H9 (cell line): ENCODE results near the gene ST6GAL1. TPM values are rescaled to one million over a fixed set of nuclear protein-coding genes. Genes with fewer than 3 reads are reported as not detected.

Source experiments
- DNase-seq: peaks from one replicate; pipeline ENCODE4 v3.0.0-alpha.2; 2017
- H2AFZ ChIP-seq: one replicate; pipeline ENCODE4 v1.6.1; 2013; ENCODE audit warnings: mild to moderate bottlenecking, low read length, control low read depth, moderate library complexity
- H2AK5ac ChIP-seq: 2 replicates; pipeline ENCODE4 v1.6.1; 2013; ENCODE audit warnings: low read length, control low read depth, mixed read lengths; ENCODE audit not compliant: insufficient read length
- H2BK120ac ChIP-seq: one replicate; pipeline ENCODE4 v1.6.1; 2013; ENCODE audit warnings: low read depth, mild to moderate bottlenecking, low read length, control low read depth, inconsistent platforms; ENCODE audit not compliant: poor library complexity, severe bottlenecking
- H2BK12ac ChIP-seq: 2 replicates; pipeline ENCODE4 v1.6.1; 2013; ENCODE audit warnings: low read length, control low read depth, mixed read lengths, low read depth; ENCODE audit not compliant: insufficient read length
- H2BK15ac ChIP-seq: 2 replicates; pipeline ENCODE4 v1.6.1; 2013; ENCODE audit warnings: low read depth, low read length, control low read depth
- H2BK20ac ChIP-seq: one replicate; pipeline ENCODE4 v1.6.1; 2013; ENCODE audit warnings: low read depth, mild to moderate bottlenecking, low read length, control low read depth, inconsistent platforms; ENCODE audit not compliant: poor library complexity, severe bottlenecking
- H2BK5ac ChIP-seq: 2 replicates; pipeline ENCODE4 v1.6.1; 2013; ENCODE audit warnings: low read length, control low read depth, mixed read lengths; ENCODE audit not compliant: insufficient read length
- H3K14ac ChIP-seq: 2 replicates; pipeline ENCODE4 v1.6.1; 2013; ENCODE audit warnings: low read length, control low read depth; ENCODE audit not compliant: insufficient read depth
- H3K18ac ChIP-seq: 2 replicates; pipeline ENCODE4 v1.6.1; 2013; ENCODE audit warnings: low read depth, mild to moderate bottlenecking, mixed read lengths, low read length, control low read depth; ENCODE audit not compliant: insufficient read length
- H3K23ac ChIP-seq: 2 replicates; pipeline ENCODE4 v1.6.1; 2013; ENCODE audit warnings: low read length, control low read depth, mixed read lengths, low read depth; ENCODE audit not compliant: insufficient read length
- H3K23me2 ChIP-seq: 2 replicates; pipeline ENCODE4 v1.6.1; 2013; ENCODE audit warnings: low read depth, mild to moderate bottlenecking, mixed read lengths, low read length, control low read depth; ENCODE audit not compliant: insufficient read length, poor library complexity, severe bottlenecking
- H3K27ac ChIP-seq: 2 replicates; pipeline ENCODE4 v1.5.1; 2013; ENCODE audit warnings: low read length, control low read depth, mixed read lengths, low read depth; ENCODE audit not compliant: insufficient read length
- H3K27me3 ChIP-seq: 2 replicates; pipeline ENCODE4 v1.6.1; 2013; ENCODE audit warnings: low read length, control low read depth, inconsistent platforms; ENCODE audit not compliant: insufficient read depth
- H3K4ac ChIP-seq: 2 replicates; pipeline ENCODE4 v1.6.1; 2013; ENCODE audit warnings: low read depth, mild to moderate bottlenecking, control low read depth, inconsistent platforms, low read length, moderate library complexity
- H3K4me1 ChIP-seq: 2 replicates; pipeline ENCODE4 v1.6.1; 2013; ENCODE audit warnings: low read length, control low read depth, inconsistent platforms; ENCODE audit not compliant: insufficient read depth
- H3K4me2 ChIP-seq: 2 replicates; pipeline ENCODE4 v1.6.1; 2013; ENCODE audit warnings: low read length, control low read depth, mixed read lengths; ENCODE audit not compliant: insufficient read length, insufficient read depth
- H3K56ac ChIP-seq: 2 replicates; pipeline ENCODE4 v1.6.1; 2013; ENCODE audit warnings: low read depth, mild to moderate bottlenecking, mixed read lengths, low read length, control low read depth; ENCODE audit not compliant: insufficient read length
- H3K79me1 ChIP-seq: 2 replicates; pipeline ENCODE4 v1.6.1; 2013; ENCODE audit warnings: low read depth, mild to moderate bottlenecking, moderate library complexity, low read length, control low read depth, inconsistent platforms; ENCODE audit not compliant: insufficient read depth, poor library complexity, severe bottlenecking
- H3K79me2 ChIP-seq: 2 replicates; pipeline ENCODE4 v1.6.1; 2013; ENCODE audit warnings: low read length, control low read depth, inconsistent platforms; ENCODE audit not compliant: insufficient read depth
- H3K9ac ChIP-seq: 2 replicates; pipeline ENCODE4 v1.6.1; 2013; ENCODE audit warnings: low read length, control low read depth, mixed read lengths; ENCODE audit not compliant: insufficient read length; ENCODE audit errors: extremely low read depth
- H3K9me3 ChIP-seq: one replicate; pipeline ENCODE4 v1.6.1; 2013; ENCODE audit warnings: low read depth, low read length, inconsistent platforms; ENCODE audit not compliant: control insufficient read depth
- H3T11ph ChIP-seq: one replicate; pipeline ENCODE4 v1.6.1; 2013; ENCODE audit warnings: mild to moderate bottlenecking, low read length, control low read depth, inconsistent platforms
- H4K20me1 ChIP-seq: one replicate; pipeline ENCODE4 v1.6.1; 2013; ENCODE audit not compliant: control insufficient read depth, insufficient read length, insufficient read depth
- H4K5ac ChIP-seq: 2 replicates; pipeline ENCODE4 v1.6.1; 2013; ENCODE audit warnings: low read depth, mild to moderate bottlenecking, mixed read lengths, low read length, control low read depth; ENCODE audit not compliant: insufficient read length
- H4K8ac ChIP-seq: replicated peaks from 2 replicates; pipeline ENCODE4 v1.6.1; 2013; ENCODE audit warnings: low read length, control low read depth, mixed read lengths, low read depth; ENCODE audit not compliant: insufficient read length
- H4K91ac ChIP-seq: 2 replicates; pipeline ENCODE4 v1.6.1; 2013; ENCODE audit warnings: low read depth, mild to moderate bottlenecking, moderate library complexity, mixed read lengths, low read length, control low read depth; ENCODE audit not compliant: insufficient read length
- H3K27ac Mint-ChIP-seq, 3 experiments: 2 replicates in 2 of 3; 3 replicates in 1 of 3; pipeline ENCODE4 v1.8.0; 2020 to 2021; ENCODE audit warnings: mixed read lengths in 3 of 3, mild to moderate bottlenecking in 1 of 3, moderate library complexity in 1 of 3
- H3K27me3 Mint-ChIP-seq: 2 replicates; pipeline ENCODE4 v1.8.0; 2021; ENCODE audit warnings: low read depth, mild to moderate bottlenecking, moderate library complexity, mixed read lengths
- H3K36me3 Mint-ChIP-seq, 3 experiments: 2 replicates in 2 of 3; 3 replicates in 1 of 3; pipeline ENCODE4 v1.8.0; 2020 to 2021; ENCODE audit warnings: low read depth in 3 of 3, mixed read lengths in 3 of 3; ENCODE audit not compliant: insufficient read depth in 1 of 3
- H3K4me1 Mint-ChIP-seq, 2 experiments: 2 replicates each; pipeline ENCODE4 v1.8.0; 2020; ENCODE audit warnings: mixed read lengths in 2 of 2
- H3K4me3 Mint-ChIP-seq, 2 experiments: 2 replicates in 1 of 2; 3 replicates in 1 of 2; pipeline ENCODE4 v1.8.0; 2020 to 2021; ENCODE audit warnings: mild to moderate bottlenecking in 2 of 2, mixed read lengths in 2 of 2, moderate library complexity in 1 of 2
- H3K9me3 Mint-ChIP-seq, 2 experiments: 2 replicates in 1 of 2; 3 replicates in 1 of 2; pipeline ENCODE4 v1.8.0; 2020; ENCODE audit warnings: mild to moderate bottlenecking in 2 of 2, mixed read lengths in 2 of 2, moderate library complexity in 1 of 2
- WGBS: extraction: QIAGEN DNeasy Blood & Tissue Kit; methylation state at CpG from one replicate; pipeline ENCODE4 v1.1.7; 2013; ENCODE audit warnings: missing lambda C conversion rate, low lambda C conversion rate, mixed read lengths; ENCODE audit not compliant: insufficient read length; ENCODE audit errors: extremely low coverage; 5-methylcytosine and 5-hydroxymethylcytosine counted together
- total RNA-seq: library from RNA; stranded (reverse); gene quantifications from 2 replicates; pipeline ENCODE4 v1.2.1, GENCODE V29; 2021
- TF ChIP-seq, protein P1 (sequence below): fragments of 200-600 bp; sonication (generic); conservative IDR thresholded peaks from 3 replicates; pipeline ENCODE4 v1.8.0; 2021; ENCODE audit warnings: antibody characterized with exemption, mild to moderate bottlenecking

ST6GAL1 gene
- total RNA-seq, 1 experiment from 2014 or later, result 139 TPM

- Histone ChIP-seq H2AK5ac (no peak overlapping the region), H4K8ac (no peak overlapping the region), H3K4me2 (no peak overlapping the region), H3K27ac (no peak overlapping the region), H3K9me3 (no peaks in the 10 kb centered on the region), H3K9ac (no peak overlapping the region), H2BK12ac (no peak overlapping the region), H3K4me1 (no peaks in the 10 kb centered on the region), H3K79me1 (no peaks in the 10 kb centered on the region), H4K91ac (no peak overlapping the region), H4K20me1 (no peaks in the 10 kb centered on the region), H2BK5ac (no peak overlapping the region), H3K23me2 (no peaks in the 10 kb centered on the region), H3K79me2 (no peaks in the 10 kb centered on the region), H3K18ac (no peak overlapping the region), H2BK120ac (no peak overlapping the region), H3K4ac (no peak overlapping the region), H2AFZ (no peak overlapping the region), H3T11ph (no peak overlapping the region), H2BK20ac (no peak overlapping the region), H3K56ac (no peak overlapping the region), H3K23ac (no peak overlapping the region), H3K27me3 (no peaks in the 10 kb centered on the region), H2BK15ac (no peak overlapping the region), H3K14ac (no peak overlapping the region), H4K5ac (no peak overlapping the region)
- H3K36me3 Mint-ChIP-seq, result no peaks in the 10 kb centered on the region
- H3K27me3 Mint-ChIP-seq, result peaks cover 5% of the 10 kb centered on the region
- no peak overlapping the region for H3K4me3 Mint-ChIP-seq
- no peak overlapping the region for H3K27ac Mint-ChIP-seq
- WGBS, result no CpG with 5 or more reads among the region's 5 CpGs
- TF ChIP-seq, protein P1, sequence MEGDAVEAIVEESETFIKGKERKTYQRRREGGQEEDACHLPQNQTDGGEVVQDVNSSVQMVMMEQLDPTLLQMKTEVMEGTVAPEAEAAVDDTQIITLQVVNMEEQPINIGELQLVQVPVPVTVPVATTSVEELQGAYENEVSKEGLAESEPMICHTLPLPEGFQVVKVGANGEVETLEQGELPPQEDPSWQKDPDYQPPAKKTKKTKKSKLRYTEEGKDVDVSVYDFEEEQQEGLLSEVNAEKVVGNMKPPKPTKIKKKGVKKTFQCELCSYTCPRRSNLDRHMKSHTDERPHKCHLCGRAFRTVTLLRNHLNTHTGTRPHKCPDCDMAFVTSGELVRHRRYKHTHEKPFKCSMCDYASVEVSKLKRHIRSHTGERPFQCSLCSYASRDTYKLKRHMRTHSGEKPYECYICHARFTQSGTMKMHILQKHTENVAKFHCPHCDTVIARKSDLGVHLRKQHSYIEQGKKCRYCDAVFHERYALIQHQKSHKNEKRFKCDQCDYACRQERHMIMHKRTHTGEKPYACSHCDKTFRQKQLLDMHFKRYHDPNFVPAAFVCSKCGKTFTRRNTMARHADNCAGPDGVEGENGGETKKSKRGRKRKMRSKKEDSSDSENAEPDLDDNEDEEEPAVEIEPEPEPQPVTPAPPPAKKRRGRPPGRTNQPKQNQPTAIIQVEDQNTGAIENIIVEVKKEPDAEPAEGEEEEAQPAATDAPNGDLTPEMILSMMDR, result no peak
- no peak for DNase-seq
- peaks cover 0 to under 1% of the 10 kb centered on the region in 2 experiments; a peak in 1 of 5 replicates for H3K9me3 Mint-ChIP-seq
- H3K4me1 Mint-ChIP-seq, result peaks cover 0 to 8% of the 10 kb centered on the region in 2 experiments; a peak in 2 of 4 replicates
Observed at GRCh38 chr3:186922790-186923189, 7.5 kb upstream of the ST6GAL1 start.
